ENCODE measurements around the gene NHLRC2.
"Not testable (repeated sequence)": the region's sequence is repeated elsewhere in the genome, so short reads cannot be mapped to it uniquely, and the experiment has no call there.

NHLRC2 gene

GRCh38 chr10:113854013-113854760 lies at the start of gene NHLRC2, which contains the start of gene DCLRE1A:
NHLRC2 (plus strand) TSS chr10:113854661; CDS start chr10:113854873, 212 bp downstream.
DCLRE1A (minus strand) TSS chr10:113854082; CDS start chr10:113853182, 900 bp downstream.
- peak; percentile 10 for DNase-seq (ENCODE audit: low read depth, low spot score)
- H3K27ac ChIP-seq, result peak within 1 kb of the TSS; percentile 73

- no peak for DNase-seq (ENCODE audit: low read depth, low spot score)
- H3K27ac ChIP-seq, result no peak overlapping the region
Observed at GRCh38 chr10:113806503-113806902, 48.0 kb upstream of the NHLRC2 start.

GRCh38 chr10:113808168-113808567 lies 46.3 kb upstream of the NHLRC2 start:
- no peak overlapping the region for H3K27ac ChIP-seq
- no peak for DNase-seq (ENCODE audit: low read depth, low spot score)

GRCh38 chr10:113814700-113815099 lies 39.8 kb upstream of the NHLRC2 start:
- H3K27ac ChIP-seq; DNase-seq (ENCODE audit: low read depth, low spot score): not testable (repeated sequence)

GRCh38 chr10:113819989-113820388 lies 34.5 kb upstream of the NHLRC2 start:
- H3K27ac ChIP-seq, result no peak overlapping the region
- DNase-seq (ENCODE audit: low read depth, low spot score), result no peak

- no peak overlapping the region for H3K27ac ChIP-seq
- DNase-seq (ENCODE audit: low read depth, low spot score), result no peak
Observed at GRCh38 chr10:113820507-113820906, 34.0 kb upstream of the NHLRC2 start.

- not testable (repeated sequence) for H3K27ac ChIP-seq
Observed at GRCh38 chr10:113821306-113821705, 33.2 kb upstream of the NHLRC2 start.

GRCh38 chr10:113822174-113822573 lies 32.3 kb upstream of the NHLRC2 start:
- no peak for DNase-seq (ENCODE audit: low read depth, low spot score)
- no peak overlapping the region for H3K27ac ChIP-seq

More at GRCh38 chr10:113821306-113821705, 33.2 kb upstream of the NHLRC2 start:
- not testable (repeated sequence) for DNase-seq (ENCODE audit: low read depth, low spot score)

- DNase-seq (ENCODE audit: low read depth, low spot score), result no peak
- H3K27ac ChIP-seq, result no peak overlapping the region
Observed at GRCh38 chr10:113823389-113823788, 31.1 kb upstream of the NHLRC2 start.

GRCh38 chr10:113825791-113826190 lies 28.7 kb upstream of the NHLRC2 start:
- DNase-seq (ENCODE audit: low read depth, low spot score), result no peak
- H3K27ac ChIP-seq, result no peak overlapping the region

- not testable (repeated sequence) for H3K27ac ChIP-seq; DNase-seq (ENCODE audit: low read depth, low spot score)
Observed at GRCh38 chr10:113828567-113828966, 25.9 kb upstream of the NHLRC2 start.

- DNase-seq (ENCODE audit: low read depth, low spot score), result no peak
Observed at GRCh38 chr10:113842171-113842570, 12.3 kb upstream of the NHLRC2 start.

GRCh38 chr10:113843972-113844485 lies 10.4 kb upstream of the NHLRC2 start:
- peak overlapping the region; percentile 6 for H3K27ac ChIP-seq
- peak; percentile 44 for DNase-seq (ENCODE audit: low read depth, low spot score)

More at GRCh38 chr10:113842171-113842570, 12.3 kb upstream of the NHLRC2 start:
- no peak overlapping the region for H3K27ac ChIP-seq

GRCh38 chr10:113846036-113846435 lies 8.4 kb upstream of the NHLRC2 start:
- no peak for DNase-seq (ENCODE audit: low read depth, low spot score)
- H3K27ac ChIP-seq, result no peak overlapping the region

- no peak for DNase-seq (ENCODE audit: low read depth, low spot score)
- no peak overlapping the region for H3K27ac ChIP-seq
Observed at GRCh38 chr10:113849140-113849803, 5.2 kb upstream of the NHLRC2 start.

- DNase-seq (ENCODE audit: low read depth, low spot score), result no peak
- H3K27ac ChIP-seq, result no peak overlapping the region
Observed at GRCh38 chr10:113849946-113850345, 4.5 kb upstream of the NHLRC2 start.

- no peak for DNase-seq (ENCODE audit: low read depth, low spot score)
- peak overlapping the region; percentile 73 for H3K27ac ChIP-seq
Observed at GRCh38 chr10:113853578-113854012, 866 bp upstream of the NHLRC2 start.

GRCh38 chr10:113854761-113855588 lies 514 bp downstream of the NHLRC2 start:
- no peak for DNase-seq (ENCODE audit: low read depth, low spot score)
- H3K27ac ChIP-seq, result peak overlapping the region; percentile 73

- DNase-seq (ENCODE audit: low read depth, low spot score), result no peak
- H3K27ac ChIP-seq, result no peak overlapping the region
Observed at GRCh38 chr10:113856563-113856962, 2.1 kb downstream of the NHLRC2 start.

GRCh38 chr10:113857210-113857609 lies 2.7 kb downstream of the NHLRC2 start:
- H3K27ac ChIP-seq, result no peak overlapping the region
- no peak for DNase-seq (ENCODE audit: low read depth, low spot score)

Data from epithelial cell of prostate (primary cell).